ENCODE results near the gene LACTBL1.

The LACTBL1 gene

GRCh38 chr1:22935433-22935832, 37.2 kb downstream of the LACTBL1 start:
- DNase-seq, result no peak

- no peak for DNase-seq
Observed at GRCh38 chr1:22932803-22933470, 39.7 kb downstream of the LACTBL1 start.

- peak; percentile 32 for DNase-seq
Observed at GRCh38 chr1:22930240-22930912, 42.3 kb downstream of the LACTBL1 start.

GRCh38 chr1:22925111-22925510, 47.6 kb downstream of the LACTBL1 start:
- DNase-seq, result no peak

- no peak for DNase-seq
Observed at GRCh38 chr1:22922640-22923039, 50.0 kb downstream of the LACTBL1 start.

GRCh38 chr1:22921452-22922126, 51.1 kb downstream of the LACTBL1 start:
- DNase-seq, result no peak

GRCh38 chr1:22920734-22921451, 51.8 kb downstream of the LACTBL1 start:
- no peak for DNase-seq

- DNase-seq, result no peak
Observed at GRCh38 chr1:22920026-22920733, 52.5 kb downstream of the LACTBL1 start.

- DNase-seq, result no peak
Observed at GRCh38 chr1:22919341-22920025, 53.2 kb downstream of the LACTBL1 start.

GRCh38 chr1:22918644-22919043, 54.0 kb downstream of the LACTBL1 start:
- DNase-seq, result no peak

- no peak for DNase-seq
Observed at GRCh38 chr1:22917989-22918388, 54.7 kb downstream of the LACTBL1 start.

GRCh38 chr1:22916471-22916820, 56.2 kb downstream of the LACTBL1 start:
- no peak for DNase-seq

- DNase-seq, result no peak
Observed at GRCh38 chr1:22915816-22916470, 56.7 kb downstream of the LACTBL1 start.

GRCh38 chr1:22915231-22915630, 57.4 kb downstream of the LACTBL1 start:
- DNase-seq, result no peak

GRCh38 chr1:22914633-22915217, 57.9 kb downstream of the LACTBL1 start:
- DNase-seq, result no peak

GRCh38 chr1:22914156-22914555, 58.5 kb downstream of the LACTBL1 start:
- DNase-seq, result no peak

- no peak for DNase-seq
Observed at GRCh38 chr1:22913421-22914141, 59.1 kb downstream of the LACTBL1 start.

GRCh38 chr1:22912311-22912710, 60.4 kb downstream of the LACTBL1 start:
- DNase-seq, result no peak

GRCh38 chr1:22910986-22911651, 61.5 kb downstream of the LACTBL1 start:
- no peak for DNase-seq

GRCh38 chr1:22910286-22910685, 62.4 kb downstream of the LACTBL1 start:
- no peak for DNase-seq
